GM15510 (cell line): ENCODE results near the gene TRMT11.

ENCODE experiments used
- POLR2A ChIP-seq: IDR thresholded peaks from 3 replicates; pipeline ENCODE4 v1.6.1; 2011; ENCODE audit warnings: borderline replicate concordance; ENCODE audit not compliant: insufficient read length; ENCODE audit errors: extremely low read depth

The TRMT11 gene

GRCh38 chr6:126071000-126071647 is 84.8 kb downstream of the TRMT11 start:
- no peak for TF ChIP-seq POLR2A

DNA sequence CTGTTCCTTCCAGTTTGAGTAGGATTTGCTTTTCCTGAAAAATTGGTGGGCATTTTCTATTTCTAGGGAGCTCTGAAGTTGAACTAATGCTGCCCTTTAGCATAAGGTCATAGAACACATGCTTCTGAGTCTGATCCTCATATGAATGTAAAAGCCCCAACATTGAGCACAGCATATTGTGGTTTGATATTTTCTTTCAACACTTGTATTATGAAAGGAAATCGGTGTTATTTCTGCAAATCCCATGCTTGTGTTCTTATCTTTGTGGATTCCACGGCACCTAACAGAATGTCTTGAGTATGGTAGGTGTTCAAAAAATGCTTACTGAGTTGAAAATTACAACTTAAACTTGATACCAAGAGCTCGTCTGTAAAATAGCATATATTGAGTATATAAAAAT is 85.8 kb downstream of the TRMT11 start:
- no peak for TF ChIP-seq POLR2A

DNA sequence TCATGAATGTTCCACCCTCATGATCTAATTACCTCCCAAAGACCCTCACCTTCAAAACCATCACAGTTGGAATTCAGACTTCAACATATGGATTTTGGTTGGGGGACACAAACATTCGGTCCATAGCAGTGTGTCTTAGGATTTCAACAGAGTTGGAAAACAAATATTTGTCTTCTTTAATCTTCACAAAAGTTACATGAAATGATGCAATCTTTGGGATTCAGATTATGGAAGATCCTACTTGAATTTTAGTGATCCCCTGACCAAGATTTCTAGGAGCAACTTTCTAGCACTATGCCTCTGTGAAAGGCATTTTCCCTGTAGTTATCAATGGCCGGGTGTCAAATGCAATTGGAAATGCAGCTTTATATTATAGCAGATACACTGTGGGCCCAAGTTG is 86.5 kb downstream of the TRMT11 start:
- no peak for TF ChIP-seq POLR2A

DNA sequence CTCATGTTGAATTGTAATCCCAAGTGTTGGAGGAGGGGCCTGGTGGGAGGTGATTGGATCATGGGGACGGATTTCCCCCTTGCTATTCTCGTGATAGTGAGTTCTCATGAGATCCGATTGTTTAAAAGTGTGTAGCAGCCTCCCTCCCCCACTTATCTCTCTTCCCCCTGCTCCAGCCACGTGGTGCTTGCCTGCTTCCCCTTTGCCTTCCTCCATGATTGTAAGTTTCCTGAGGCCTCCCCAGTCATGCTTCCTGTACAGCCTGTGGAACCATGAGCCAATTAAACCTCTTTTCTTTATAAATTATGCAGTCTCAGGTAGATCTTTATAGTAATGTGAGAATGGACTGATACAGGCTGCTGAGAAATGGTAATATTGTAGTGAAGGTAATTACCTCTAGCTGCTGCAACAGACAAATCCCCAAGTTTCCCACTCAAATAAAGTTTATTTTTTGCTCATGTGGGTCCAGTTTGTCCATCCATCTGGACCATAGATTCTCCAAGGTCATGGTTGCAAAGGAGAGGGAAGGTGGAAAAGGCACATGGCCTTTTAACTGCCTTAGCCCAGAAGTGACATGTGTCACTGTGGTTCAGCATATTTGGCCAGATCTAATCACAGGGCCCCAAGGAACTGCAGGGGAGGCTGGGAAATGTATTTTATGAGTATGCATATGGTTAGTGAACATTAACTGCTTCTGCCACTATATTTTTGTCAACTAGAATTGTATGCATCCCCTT is 89.2 kb downstream of the TRMT11 start:
- no peak for TF ChIP-seq POLR2A

DNA sequence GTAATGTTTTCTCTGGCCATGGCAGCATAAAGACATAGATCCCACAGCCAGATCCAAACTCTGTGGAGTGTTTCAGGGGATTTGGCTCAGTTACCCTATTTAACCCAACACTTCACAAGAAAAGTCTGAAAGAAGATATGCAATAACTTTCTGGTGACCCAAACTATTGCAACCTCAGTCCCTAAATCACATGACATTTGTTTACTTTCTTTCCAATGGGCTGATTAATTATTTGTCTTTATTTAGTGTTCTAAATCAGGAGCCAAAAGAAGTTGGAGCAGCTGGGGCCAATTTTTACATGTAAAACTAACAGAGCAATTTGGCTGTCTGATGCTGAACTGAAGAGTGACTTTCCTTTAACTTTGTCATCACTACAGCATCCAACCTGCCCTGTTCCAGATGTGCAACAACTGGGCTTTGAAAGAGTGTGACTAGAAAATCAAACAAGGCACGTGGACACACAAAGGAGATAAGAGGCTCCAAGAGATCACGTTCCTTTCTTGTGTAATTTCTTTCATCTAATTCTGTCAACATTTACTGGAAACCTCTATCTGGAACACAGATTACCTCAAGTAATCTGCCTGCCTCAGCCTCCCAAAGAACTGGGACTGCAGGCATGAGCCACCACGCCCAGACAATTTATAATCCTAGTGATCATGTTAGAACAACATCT is 90.8 kb downstream of the TRMT11 start:
- TF ChIP-seq POLR2A, result no peak

DNA sequence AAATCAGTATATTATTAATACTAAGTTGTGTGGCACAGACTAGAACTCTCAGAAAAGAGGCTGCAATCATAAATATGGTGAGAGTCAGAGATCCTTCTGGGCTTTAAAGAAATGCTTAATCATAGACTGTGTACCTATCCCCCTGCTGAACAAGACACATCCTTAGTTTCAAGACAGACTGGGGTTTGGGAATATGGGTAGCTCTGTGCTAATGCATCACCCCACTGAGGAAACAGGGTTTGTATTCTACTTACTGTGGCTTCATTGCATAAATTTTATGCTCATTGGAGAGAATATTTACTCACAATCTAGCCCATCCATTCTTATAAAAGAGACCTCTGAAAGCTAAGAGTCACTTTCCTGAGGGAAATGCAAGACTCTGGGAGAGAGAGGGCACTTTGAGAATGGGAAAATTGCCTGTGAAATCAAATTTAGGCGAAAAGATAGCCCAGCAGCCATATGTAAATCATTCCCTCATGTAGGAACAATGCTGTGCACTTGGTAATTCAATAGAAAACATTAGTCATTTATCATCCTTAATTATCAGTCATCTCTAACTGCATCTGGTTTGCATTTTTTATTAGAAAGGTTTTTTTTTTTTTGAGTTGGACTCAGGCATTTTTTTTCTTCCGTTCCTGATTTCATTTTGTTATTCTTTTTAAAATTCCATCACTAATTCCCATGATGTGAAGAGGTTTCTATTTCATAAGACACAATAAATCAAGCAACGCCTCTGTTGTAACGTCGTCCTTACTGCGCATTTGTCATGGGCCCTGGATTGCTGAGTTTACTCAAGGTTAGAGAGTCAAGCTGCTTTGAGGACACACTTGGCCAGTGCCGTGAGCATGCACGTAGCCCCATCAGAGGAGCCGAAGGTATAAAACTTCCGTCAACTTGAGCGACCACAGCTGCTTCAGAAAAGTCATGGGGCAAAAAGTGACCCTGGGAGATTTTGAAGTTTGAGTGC is 91.8 kb downstream of the TRMT11 start:
- no peak for TF ChIP-seq POLR2A

DNA sequence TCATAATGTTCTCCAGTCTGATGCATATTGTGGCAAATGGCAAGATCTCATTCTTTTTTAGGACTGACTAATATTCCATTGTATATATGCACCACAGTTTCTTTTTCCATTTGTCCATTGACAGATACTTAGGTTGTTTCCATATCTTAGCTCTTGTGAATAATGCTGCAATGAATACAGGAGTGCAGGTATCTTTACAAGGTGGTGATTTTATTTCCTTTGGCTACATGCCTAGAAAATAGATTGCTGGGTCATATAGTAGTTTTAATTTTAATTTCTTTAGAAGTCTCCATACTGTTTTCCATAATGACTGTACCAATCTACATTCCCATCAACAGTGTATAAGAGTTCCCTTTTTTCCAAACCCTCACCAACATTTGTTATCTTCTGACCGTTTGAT is 97.5 kb downstream of the TRMT11 start:
- TF ChIP-seq POLR2A, result no peak

DNA sequence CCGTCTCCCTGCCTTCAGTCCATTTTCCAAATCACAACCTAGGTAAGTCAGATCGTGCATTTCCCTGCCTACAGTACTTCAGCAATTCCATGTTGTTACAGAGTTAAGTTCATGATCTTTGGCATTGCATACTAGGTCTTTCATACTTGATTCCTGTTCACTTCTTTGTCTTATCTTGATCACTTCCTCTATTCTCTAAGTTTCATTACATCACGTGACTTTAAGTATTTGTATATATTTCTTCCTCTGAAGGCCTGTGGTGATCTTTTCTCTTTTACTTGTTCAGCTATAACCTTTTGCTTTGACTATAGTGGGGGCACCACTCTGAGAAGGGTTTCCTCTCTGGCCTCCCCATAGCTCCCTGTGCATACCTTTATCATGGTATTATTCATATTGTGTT is 100.2 kb downstream of the TRMT11 start:
- no peak for TF ChIP-seq POLR2A
